GM12878 (cell line): ENCODE results near the gene DACT3.

Source experiments
- SUZ12 ChIP-seq: fragments of 200-600 bp; sonication (generic); IDR thresholded peaks from one replicate; pipeline ENCODE4 v1.6.1; 2018; ENCODE audit warnings: antibody characterized with exemption, mild to moderate bottlenecking; ENCODE audit not compliant: unreplicated experiment
- TF ChIP-seq, protein P1 (sequence below): fragments of 450-650 bp; IDR thresholded peaks from 2 replicates; pipeline ENCODE4 v1.6.1; 2016; ENCODE audit warnings: mild to moderate bottlenecking

- TF ChIP-seq, protein P1, sequence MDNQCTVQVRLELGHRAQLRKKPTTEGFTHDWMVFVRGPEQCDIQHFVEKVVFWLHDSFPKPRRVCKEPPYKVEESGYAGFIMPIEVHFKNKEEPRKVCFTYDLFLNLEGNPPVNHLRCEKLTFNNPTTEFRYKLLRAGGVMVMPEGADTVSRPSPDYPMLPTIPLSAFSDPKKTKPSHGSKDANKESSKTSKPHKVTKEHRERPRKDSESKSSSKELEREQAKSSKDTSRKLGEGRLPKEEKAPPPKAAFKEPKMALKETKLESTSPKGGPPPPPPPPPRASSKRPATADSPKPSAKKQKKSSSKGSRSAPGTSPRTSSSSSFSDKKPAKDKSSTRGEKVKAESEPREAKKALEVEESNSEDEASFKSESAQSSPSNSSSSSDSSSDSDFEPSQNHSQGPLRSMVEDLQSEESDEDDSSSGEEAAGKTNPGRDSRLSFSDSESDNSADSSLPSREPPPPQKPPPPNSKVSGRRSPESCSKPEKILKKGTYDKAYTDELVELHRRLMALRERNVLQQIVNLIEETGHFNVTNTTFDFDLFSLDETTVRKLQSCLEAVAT = no peak
- TF ChIP-seq SUZ12 = no peak
Observed at GRCh38 chr19:46661735-46662592, 982 bp upstream of the DACT3 start.
